ENCODE data around the gene LGALS7B.
A peak's percentile ranks its signal among the peaks of the same experiment; 100 is the strongest.
"Not testable (repeated sequence)": the region's sequence is repeated elsewhere in the genome, so short reads cannot be mapped to it uniquely, and the experiment has no call there.

The LGALS7B gene

GRCh38 chr19:38786061-38786460 is 2.9 kb upstream of the LGALS7B start:
- peaks cover 11% of the 10 kb centered on the region for H3K4me1 ChIP-seq (ENCODE audit: control insufficient read depth, insufficient read depth, low read length)
- H3K9ac ChIP-seq (ENCODE audit: low read length); H3K36me3 ChIP-seq (ENCODE audit: control insufficient read depth, insufficient read depth, low read length); H3K9me3 ChIP-seq (ENCODE audit: control insufficient read depth, insufficient read depth, low read depth, low read length); H3K4me3 ChIP-seq (ENCODE audit: low read depth, low read length); H3K27me3 ChIP-seq (ENCODE audit: control insufficient read depth, insufficient read depth, low read length); H3K27ac ChIP-seq (ENCODE audit: low read depth, low read length): not testable (repeated sequence)

DNA sequence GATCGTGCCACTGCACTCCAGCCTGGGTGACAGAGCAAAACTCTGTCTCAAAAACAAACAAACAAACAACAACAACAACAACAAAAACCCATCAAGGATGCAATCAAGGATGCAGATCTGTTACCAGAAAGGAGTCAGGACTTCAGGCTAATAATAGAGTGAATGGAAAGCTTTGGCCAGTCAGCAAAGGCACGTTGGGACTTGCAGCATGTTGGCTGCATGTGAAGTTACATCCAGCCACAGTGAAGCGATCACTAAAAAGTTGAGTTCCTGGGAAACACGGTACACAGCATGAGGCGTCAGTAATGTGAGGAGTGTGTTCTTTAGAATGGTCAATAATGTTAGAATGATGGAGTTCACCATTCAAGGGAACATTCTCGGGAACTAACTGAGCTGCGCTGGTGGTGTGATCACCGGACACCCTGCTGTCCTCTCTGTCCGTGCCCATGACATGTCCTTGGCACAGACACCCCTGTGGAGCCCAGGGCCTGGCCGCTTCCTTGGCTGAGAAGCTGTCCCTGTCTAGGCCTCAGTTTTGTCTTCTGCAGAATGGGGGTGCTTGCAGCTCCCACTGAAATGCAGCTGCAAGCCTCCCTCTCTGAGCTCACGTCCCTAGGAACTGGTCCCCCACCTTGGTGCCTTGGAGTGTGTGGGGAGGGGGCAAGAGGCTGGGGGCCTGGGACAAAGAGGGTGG is 2.3 kb upstream of the LGALS7B start:
- Histone ChIP-seq H3K4me1 (ENCODE audit: control insufficient read depth, insufficient read depth, low read length) (peaks cover 11% of the 10 kb centered on the region), H3K9ac (ENCODE audit: low read length) (no peak overlapping the region), H3K9me3 (ENCODE audit: control insufficient read depth, insufficient read depth, low read depth, low read length) (no peaks in the 10 kb centered on the region), H3K27ac (ENCODE audit: low read depth, low read length) (no peak overlapping the region), H3K27me3 (ENCODE audit: control insufficient read depth, insufficient read depth, low read length) (no peaks in the 10 kb centered on the region), H3K36me3 (ENCODE audit: control insufficient read depth, insufficient read depth, low read length) (no peaks in the 10 kb centered on the region), H3K4me3 (ENCODE audit: low read depth, low read length) (no peak overlapping the region)

DNA sequence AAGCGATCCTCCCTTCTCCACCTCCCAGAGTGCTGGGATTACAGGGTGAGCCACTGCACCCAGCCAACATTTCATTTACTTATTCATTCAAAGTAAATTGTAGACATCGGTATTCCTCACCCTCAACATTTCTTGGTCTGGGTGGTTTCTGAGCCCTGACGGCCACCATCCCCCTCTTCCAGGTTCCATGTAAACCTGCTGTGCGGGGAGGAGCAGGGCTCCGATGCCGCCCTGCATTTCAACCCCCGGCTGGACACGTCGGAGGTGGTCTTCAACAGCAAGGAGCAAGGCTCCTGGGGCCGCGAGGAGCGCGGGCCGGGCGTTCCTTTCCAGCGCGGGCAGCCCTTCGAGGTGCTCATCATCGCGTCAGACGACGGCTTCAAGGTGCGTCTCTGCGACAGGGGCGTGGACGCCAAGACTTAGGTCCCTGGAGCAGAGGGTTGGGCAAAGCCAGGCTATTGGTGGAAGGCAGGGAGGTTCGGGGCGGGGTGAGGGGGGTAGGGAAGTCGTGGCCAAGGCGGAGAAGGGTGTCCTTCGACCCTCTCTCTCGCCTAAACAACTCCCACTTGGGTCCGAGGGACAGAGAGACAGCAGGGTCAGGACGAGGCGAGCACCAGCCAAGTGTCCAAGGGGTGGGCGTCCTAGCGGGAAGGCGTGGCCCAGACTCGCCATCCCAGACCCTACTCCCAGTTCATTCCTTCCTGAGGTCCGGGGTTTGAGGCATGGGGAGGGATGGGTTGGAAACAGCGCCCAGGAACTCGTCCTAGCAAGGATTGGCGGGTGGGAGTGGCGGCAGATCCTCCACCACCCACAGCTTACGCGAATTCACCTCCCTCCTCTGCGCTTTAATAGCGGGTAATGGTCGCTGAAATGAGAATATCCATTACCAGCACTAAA is 1.8 kb downstream of the LGALS7B start:
- Histone ChIP-seq H3K4me3 (ENCODE audit: low read depth, low read length) (peak overlapping the region; percentile 35; the same call in 1 of the 2 replicates), H3K4me1 (ENCODE audit: control insufficient read depth, insufficient read depth, low read length) (peaks cover 11% of the 10 kb centered on the region)
- not testable (repeated sequence) for H3K27me3 ChIP-seq (ENCODE audit: control insufficient read depth, insufficient read depth, low read length); H3K27ac ChIP-seq (ENCODE audit: low read depth, low read length); H3K9ac ChIP-seq (ENCODE audit: low read length); H3K36me3 ChIP-seq (ENCODE audit: control insufficient read depth, insufficient read depth, low read length); H3K9me3 ChIP-seq (ENCODE audit: control insufficient read depth, insufficient read depth, low read depth, low read length)

DNA sequence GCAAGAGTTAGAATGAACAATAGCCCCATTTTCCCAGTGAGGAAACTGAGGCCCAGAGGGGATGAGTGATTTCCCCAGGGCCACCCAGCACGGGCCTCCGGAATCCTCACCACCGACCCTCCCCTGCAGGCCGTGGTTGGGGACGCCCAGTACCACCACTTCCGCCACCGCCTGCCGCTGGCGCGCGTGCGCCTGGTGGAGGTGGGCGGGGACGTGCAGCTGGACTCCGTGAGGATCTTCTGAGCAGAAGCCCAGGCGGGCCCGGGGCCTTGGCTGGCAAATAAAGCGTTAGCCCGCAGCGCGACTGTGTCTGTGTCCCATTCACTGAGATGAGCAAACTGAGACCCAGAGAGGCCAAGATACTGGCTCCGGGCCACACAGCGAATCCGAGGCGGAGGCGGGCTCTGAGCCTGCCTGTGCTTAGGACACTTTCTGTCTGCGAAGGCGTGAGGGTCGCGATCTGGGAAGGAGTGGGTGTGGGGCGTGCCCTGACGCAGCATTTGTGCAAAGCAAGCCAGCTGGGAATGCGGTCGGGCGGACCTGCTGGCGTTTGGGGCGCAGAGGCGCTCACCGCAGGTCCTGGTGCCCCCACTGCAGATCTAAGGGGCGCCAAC is 2.6 kb downstream of the LGALS7B start:
- not testable (repeated sequence) for H3K9me3 ChIP-seq (ENCODE audit: control insufficient read depth, insufficient read depth, low read depth, low read length); H3K27me3 ChIP-seq (ENCODE audit: control insufficient read depth, insufficient read depth, low read length); H3K9ac ChIP-seq (ENCODE audit: low read length); H3K4me1 ChIP-seq (ENCODE audit: control insufficient read depth, insufficient read depth, low read length); H3K36me3 ChIP-seq (ENCODE audit: control insufficient read depth, insufficient read depth, low read length); H3K27ac ChIP-seq (ENCODE audit: low read depth, low read length)
- H3K4me3 ChIP-seq (ENCODE audit: low read depth, low read length), result 0 out of 2 replicates have a peak overlapping the region, but pooled peaks have one; percentile 35

DNA sequence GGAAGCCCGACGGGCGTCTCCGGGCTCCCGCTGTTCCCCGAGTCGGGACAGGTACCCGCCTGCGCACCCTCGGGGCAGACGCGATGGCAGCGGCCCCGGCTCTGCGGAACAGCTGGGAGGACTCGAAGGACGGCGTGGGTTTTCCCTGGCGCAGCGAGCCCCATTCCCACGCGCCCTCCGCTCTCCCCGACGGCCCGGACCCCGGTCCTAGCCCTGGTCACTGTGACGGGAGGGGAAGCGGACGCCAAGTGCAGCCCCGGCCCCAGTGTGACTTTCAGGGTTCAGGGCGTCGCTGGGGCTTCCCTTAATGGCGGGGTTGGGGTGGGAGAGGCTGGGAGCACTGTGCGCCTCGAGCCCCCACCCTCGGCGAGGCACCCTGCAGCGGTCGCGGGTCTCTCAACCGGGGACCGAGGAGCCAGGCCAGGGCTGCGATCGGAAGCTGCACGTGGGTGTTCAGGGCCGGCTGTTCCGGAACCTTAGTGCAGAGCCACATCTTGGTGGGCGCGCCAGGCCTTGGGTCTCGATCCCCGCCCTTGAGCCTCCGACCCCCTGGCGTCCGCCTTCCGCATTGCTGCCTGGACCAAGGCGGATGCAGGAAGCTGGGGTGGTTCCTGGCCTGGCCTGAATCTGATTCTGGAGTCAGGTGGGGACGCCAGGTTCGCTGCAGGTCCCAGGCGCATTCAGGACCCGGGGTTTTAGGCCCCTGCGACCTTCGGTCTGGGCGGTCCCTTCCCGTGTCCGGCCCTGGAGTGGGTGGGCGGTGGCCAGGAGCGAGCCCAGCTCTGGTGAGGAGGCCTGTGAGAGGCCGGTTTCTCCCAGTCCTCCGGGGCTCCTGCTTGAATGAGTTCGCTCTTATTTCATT is 3.5 kb downstream of the LGALS7B start:
- Histone ChIP-seq H3K27me3 (ENCODE audit: control insufficient read depth, insufficient read depth, low read length) (no peaks in the 10 kb centered on the region), H3K4me1 (ENCODE audit: control insufficient read depth, insufficient read depth, low read length) (peaks cover 8% of the 10 kb centered on the region), H3K36me3 (ENCODE audit: control insufficient read depth, insufficient read depth, low read length) (no peaks in the 10 kb centered on the region), H3K9me3 (ENCODE audit: control insufficient read depth, insufficient read depth, low read depth, low read length) (no peaks in the 10 kb centered on the region), H3K9ac (ENCODE audit: low read length) (no peak overlapping the region), H3K27ac (ENCODE audit: low read depth, low read length) (no peak overlapping the region), H3K4me3 (ENCODE audit: low read depth, low read length) (peak overlapping the region; percentile 38; the same call in 1 of the 2 replicates)

- Histone ChIP-seq H3K9me3 (ENCODE audit: control insufficient read depth, insufficient read depth, low read depth, low read length) (no peaks in the 10 kb centered on the region), H3K9ac (ENCODE audit: low read length) (no peak overlapping the region), H3K4me1 (ENCODE audit: control insufficient read depth, insufficient read depth, low read length) (peaks cover 6% of the 10 kb centered on the region), H3K27me3 (ENCODE audit: control insufficient read depth, insufficient read depth, low read length) (no peaks in the 10 kb centered on the region), H3K4me3 (ENCODE audit: low read depth, low read length) (peak overlapping the region; percentile 38; the same call in 1 of the 2 replicates), H3K36me3 (ENCODE audit: control insufficient read depth, insufficient read depth, low read length) (no peaks in the 10 kb centered on the region), H3K27ac (ENCODE audit: low read depth, low read length) (no peak overlapping the region)
These were observed 4.2 kb downstream of the LGALS7B start for GRCh38 chr19:38793177-38793576.

DNA sequence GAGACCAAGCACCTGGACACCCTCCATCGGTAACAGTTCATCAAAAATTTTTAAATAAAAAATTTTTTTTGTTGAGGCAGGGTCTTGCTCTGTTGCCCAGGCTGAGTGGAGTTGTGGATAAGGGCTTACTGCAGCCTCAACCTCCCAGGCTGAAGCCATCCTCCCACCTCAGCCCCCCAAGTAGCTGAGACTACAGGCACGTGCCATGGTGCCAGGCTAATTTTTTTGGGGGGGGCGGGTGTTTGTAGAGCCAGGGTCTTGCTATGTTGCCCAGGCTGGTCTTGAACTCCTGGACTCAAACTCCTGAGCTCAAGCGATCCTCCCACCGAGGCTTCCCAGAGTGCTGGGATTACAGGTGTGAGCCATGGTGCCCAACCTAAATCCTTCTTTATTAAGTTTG is 4.7 kb downstream of the LGALS7B start:
- Histone ChIP-seq H3K36me3 (ENCODE audit: control insufficient read depth, insufficient read depth, low read length) (no peaks in the 10 kb centered on the region), H3K9me3 (ENCODE audit: control insufficient read depth, insufficient read depth, low read depth, low read length) (no peaks in the 10 kb centered on the region), H3K27me3 (ENCODE audit: control insufficient read depth, insufficient read depth, low read length) (no peaks in the 10 kb centered on the region), H3K4me1 (ENCODE audit: control insufficient read depth, insufficient read depth, low read length) (peaks cover 1% of the 10 kb centered on the region), H3K27ac (ENCODE audit: low read depth, low read length) (no peak overlapping the region), H3K4me3 (ENCODE audit: low read depth, low read length) (no peak overlapping the region), H3K9ac (ENCODE audit: low read length) (no peak overlapping the region)

DNA sequence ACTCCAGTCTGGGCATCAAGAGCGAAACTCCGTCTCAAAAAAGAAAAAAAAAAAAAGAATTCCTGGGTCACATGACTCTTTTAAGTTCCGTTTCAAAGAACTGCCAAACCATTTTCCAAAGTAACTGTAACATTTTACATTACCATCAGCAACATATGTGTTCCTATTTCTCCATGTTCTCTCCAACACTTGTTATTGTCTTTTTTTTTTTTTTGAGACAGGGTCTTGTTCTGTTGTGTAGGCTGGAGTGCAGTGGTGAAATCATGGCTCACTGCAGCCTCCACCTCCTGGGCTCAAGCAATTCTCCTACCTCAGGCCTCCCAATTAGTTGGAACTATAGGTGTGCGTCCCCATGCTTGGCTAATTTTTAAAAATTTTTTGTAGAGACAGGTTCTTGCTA is 6.5 kb downstream of the LGALS7B start:
- H3K36me3 ChIP-seq (ENCODE audit: control insufficient read depth, insufficient read depth, low read length), result no peaks in the 10 kb centered on the region
- H3K9me3 ChIP-seq (ENCODE audit: control insufficient read depth, insufficient read depth, low read depth, low read length), result 0 out of 2 replicates have a peak, but pooled peaks cover 5% of the 10 kb centered on the region
- H3K9ac ChIP-seq (ENCODE audit: low read length), result no peak overlapping the region
- no peaks in the 10 kb centered on the region for H3K27me3 ChIP-seq (ENCODE audit: control insufficient read depth, insufficient read depth, low read length)
- no peak overlapping the region for H3K4me3 ChIP-seq (ENCODE audit: low read depth, low read length)
- no peaks in the 10 kb centered on the region; the same call in 1 of the 2 replicates for H3K4me1 ChIP-seq (ENCODE audit: control insufficient read depth, insufficient read depth, low read length)
- no peak overlapping the region for H3K27ac ChIP-seq (ENCODE audit: low read depth, low read length)

DNA sequence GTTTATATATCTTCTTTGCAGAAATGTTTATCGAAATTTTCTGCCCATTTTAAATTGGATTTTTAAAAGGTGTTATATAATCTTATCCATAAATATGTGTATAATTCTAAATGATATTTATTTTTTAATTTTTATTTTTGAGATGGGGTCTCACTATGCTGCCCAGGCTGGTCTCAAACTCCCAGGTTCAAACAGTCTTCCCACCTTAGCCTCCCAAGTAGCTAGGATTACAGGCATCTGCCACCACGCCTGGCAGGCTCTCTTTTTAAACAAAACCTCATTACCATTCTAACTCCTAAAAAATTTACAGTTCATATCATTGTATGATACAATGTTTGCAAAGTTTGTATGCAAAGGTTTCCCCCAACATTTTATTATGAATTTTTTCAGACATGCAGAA is 7.2 kb downstream of the LGALS7B start:
- Histone ChIP-seq H3K4me3 (ENCODE audit: low read depth, low read length) (no peak overlapping the region), H3K36me3 (ENCODE audit: control insufficient read depth, insufficient read depth, low read length) (no peaks in the 10 kb centered on the region), H3K27me3 (ENCODE audit: control insufficient read depth, insufficient read depth, low read length) (no peaks in the 10 kb centered on the region), H3K9ac (ENCODE audit: low read length) (no peak overlapping the region), H3K27ac (ENCODE audit: low read depth, low read length) (no peak overlapping the region), H3K9me3 (ENCODE audit: control insufficient read depth, insufficient read depth, low read depth, low read length) (0 out of 2 replicates have a peak, but pooled peaks cover 5% of the 10 kb centered on the region), H3K4me1 (ENCODE audit: control insufficient read depth, insufficient read depth, low read length) (no peaks in the 10 kb centered on the region; the same call in 1 of the 2 replicates)

GRCh38 chr19:38797781-38798180 is 8.8 kb downstream of the LGALS7B start:
- H3K4me3 ChIP-seq (ENCODE audit: low read depth, low read length); H3K27me3 ChIP-seq (ENCODE audit: control insufficient read depth, insufficient read depth, low read length); H3K36me3 ChIP-seq (ENCODE audit: control insufficient read depth, insufficient read depth, low read length); H3K4me1 ChIP-seq (ENCODE audit: control insufficient read depth, insufficient read depth, low read length); H3K9me3 ChIP-seq (ENCODE audit: control insufficient read depth, insufficient read depth, low read depth, low read length); H3K27ac ChIP-seq (ENCODE audit: low read depth, low read length); H3K9ac ChIP-seq (ENCODE audit: low read length): not testable (repeated sequence)

All from HUES6 (cell line).